Gastrocnemius medialis (tissue), 4 donors: Measurements from ENCODE around the gene SLC38A6.

ENCODE experiments used
- POLR2A ChIP-seq, 2 donors: fragments of 450-650 bp; IDR thresholded peaks; one replicate each; pipeline ENCODE4 v1.6.1; 2017; ENCODE audit warnings: antibody characterized with exemption in 2 of 2, mild to moderate bottlenecking in 2 of 2, moderate library complexity in 2 of 2
- TF ChIP-seq, protein P1 (sequence below), 5 experiments: fragments of 450-650 bp in 3 of 5; fragments of 200-600 bp in 2 of 5; sonication (generic) in 2 of 5; IDR thresholded peaks in 4 of 5; conservative IDR thresholded peaks in 1 of 5; 1 replicate in 4 of 5; 2 replicates in 1 of 5; pipeline ENCODE4 v1.5.1; 2016 to 2019; ENCODE audit warnings: antibody characterized with exemption in 5 of 5, mild to moderate bottlenecking in 3 of 5, moderate library complexity in 3 of 5

DNA sequence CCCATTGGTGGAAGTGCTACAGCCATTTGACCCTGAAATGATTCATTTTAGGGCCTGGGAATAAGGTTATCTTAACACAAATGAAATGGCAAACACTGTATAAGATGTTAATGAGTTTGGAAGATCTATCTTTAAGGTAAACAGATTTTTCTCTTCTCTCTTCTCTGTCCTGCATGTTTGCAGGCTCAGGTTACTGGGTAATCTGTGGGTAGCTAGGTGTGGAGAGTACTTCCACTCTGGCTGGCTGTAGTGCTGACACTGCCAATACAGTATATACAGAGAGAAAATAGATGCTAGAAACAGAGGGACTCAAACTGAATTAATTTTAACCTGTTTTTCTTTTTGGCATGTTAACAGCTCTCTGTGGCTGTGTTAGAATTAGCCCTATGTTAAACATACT, 84.6 kb downstream of the SLC38A6 start:
- TF ChIP-seq POLR2A (IDR thresholded peaks at IDR 0.05) = no peak
- TF ChIP-seq, protein P1, sequence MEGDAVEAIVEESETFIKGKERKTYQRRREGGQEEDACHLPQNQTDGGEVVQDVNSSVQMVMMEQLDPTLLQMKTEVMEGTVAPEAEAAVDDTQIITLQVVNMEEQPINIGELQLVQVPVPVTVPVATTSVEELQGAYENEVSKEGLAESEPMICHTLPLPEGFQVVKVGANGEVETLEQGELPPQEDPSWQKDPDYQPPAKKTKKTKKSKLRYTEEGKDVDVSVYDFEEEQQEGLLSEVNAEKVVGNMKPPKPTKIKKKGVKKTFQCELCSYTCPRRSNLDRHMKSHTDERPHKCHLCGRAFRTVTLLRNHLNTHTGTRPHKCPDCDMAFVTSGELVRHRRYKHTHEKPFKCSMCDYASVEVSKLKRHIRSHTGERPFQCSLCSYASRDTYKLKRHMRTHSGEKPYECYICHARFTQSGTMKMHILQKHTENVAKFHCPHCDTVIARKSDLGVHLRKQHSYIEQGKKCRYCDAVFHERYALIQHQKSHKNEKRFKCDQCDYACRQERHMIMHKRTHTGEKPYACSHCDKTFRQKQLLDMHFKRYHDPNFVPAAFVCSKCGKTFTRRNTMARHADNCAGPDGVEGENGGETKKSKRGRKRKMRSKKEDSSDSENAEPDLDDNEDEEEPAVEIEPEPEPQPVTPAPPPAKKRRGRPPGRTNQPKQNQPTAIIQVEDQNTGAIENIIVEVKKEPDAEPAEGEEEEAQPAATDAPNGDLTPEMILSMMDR (IDR thresholded peaks at IDR 0.05 in 4 of 5, conservative IDR thresholded peaks at IDR 0.05 in 1 of 5) = no peak
